T-cell (primary cell): ENCODE results near the gene ACHE. TPM values are rescaled to one million over a fixed set of nuclear protein-coding genes. Genes with fewer than 3 reads are reported as not detected.
A peak's percentile ranks its signal among the peaks of the same experiment; 100 is the strongest.

ENCODE experiments used
- ATAC-seq, 4 experiments: fragments of 200-7000 bp in 3 of 4; fragments of 150-1000 bp in 1 of 4; cut with Tn5 transposase; replicated peaks in 1 of 4; 1 replicate in 3 of 4; 2 replicates in 1 of 4; pipeline ENCODE4 v1.10.0; 2021; ENCODE audit warnings: moderate library complexity in 3 of 4, mild to moderate bottlenecking in 2 of 4, moderate number of reproducible peaks in 1 of 4
- CTCF ChIA-PET, 2 donors: fragments of 300-600 bp; sonication (Branson Sonifier 250); formaldehyde crosslinking; loops; one replicate each; lab custom pipeline; 2022; ENCODE audit warnings: antibody characterized with exemption in 2 of 2; lab: Charles Lee
- POLR2A ChIA-PET, 2 donors: fragments of 300-600 bp; sonication (Branson Sonifier 250); formaldehyde crosslinking; loops; one replicate each; lab custom pipeline; 2022; ENCODE audit warnings: antibody characterized with exemption in 2 of 2; lab: Charles Lee
- DNase-seq, 35 experiments: peaks; one replicate each; pipeline versions ENCODE4 v3.0.0 to v3.0.0-alpha.2; 2013 to 2023
- H3K27ac ChIP-seq: one replicate; pipeline ENCODE4 v1.5.1; 2013; ENCODE audit warnings: low read length
- H3K27me3 ChIP-seq, 2 experiments: replicated peaks in 1 of 2; 1 replicate in 1 of 2; 2 replicates in 1 of 2; pipeline versions ENCODE4 v1.6.1 to v1.7.0; 2013; ENCODE audit warnings: low read length in 1 of 2, mixed read lengths in 1 of 2; ENCODE audit not compliant: control insufficient read depth in 2 of 2, insufficient read depth in 2 of 2; ENCODE audit errors: extremely low read depth in 1 of 2
- H3K36me3 ChIP-seq, 2 donors: 1 replicate in 1 of 2; 2 replicates in 1 of 2; pipeline versions ENCODE4 v1.6.1 to v1.7.0; 2013; ENCODE audit warnings: low read length in 1 of 2; ENCODE audit not compliant: control insufficient read depth in 2 of 2, insufficient read depth in 1 of 2; ENCODE audit errors: extremely low read depth in 1 of 2
- H3K4me1 ChIP-seq, 2 experiments: 1 replicate in 1 of 2; 2 replicates in 1 of 2; pipeline versions ENCODE4 v1.6.1 to v1.7.0; 2013; ENCODE audit warnings: low read length in 2 of 2, mixed read lengths in 1 of 2; ENCODE audit not compliant: insufficient read depth in 2 of 2, control insufficient read depth in 1 of 2; ENCODE audit errors: extremely low read depth in 1 of 2
- H3K4me3 ChIP-seq, 2 donors: 1 replicate in 1 of 2; 2 replicates in 1 of 2; pipeline versions ENCODE4 v1.5.1 to v1.7.0; 2013; ENCODE audit warnings: mild to moderate bottlenecking in 2 of 2, low read length in 1 of 2, moderate library complexity in 1 of 2; ENCODE audit not compliant: control insufficient read depth in 1 of 2; ENCODE audit errors: extremely low read depth in 1 of 2
- H3K9me3 ChIP-seq: 2 replicates; pipeline ENCODE4 v1.7.0; 2013
- H3K27ac Mint-ChIP-seq, 2 donors: one replicate each; pipeline ENCODE4 v1.8.0; 2020 to 2021; ENCODE audit warnings: mild to moderate bottlenecking in 2 of 2, mixed read lengths in 2 of 2
- H3K27me3 Mint-ChIP-seq, 2 donors: one replicate each; pipeline ENCODE4 v1.8.0; 2021 to 2022; ENCODE audit warnings: mixed read lengths in 2 of 2
- H3K36me3 Mint-ChIP-seq: one replicate; pipeline ENCODE4 v1.8.0; 2021; ENCODE audit warnings: mixed read lengths
- H3K4me1 Mint-ChIP-seq, 3 donors: one replicate each; pipeline ENCODE4 v1.8.0; 2020 to 2022; ENCODE audit warnings: mixed read lengths in 3 of 3, mild to moderate bottlenecking in 1 of 3
- H3K4me3 Mint-ChIP-seq, 3 donors: one replicate each; pipeline ENCODE4 v1.8.0; 2020 to 2022; ENCODE audit warnings: mild to moderate bottlenecking in 3 of 3, mixed read lengths in 3 of 3, moderate library complexity in 3 of 3
- H3K9me3 Mint-ChIP-seq, 3 donors: one replicate each; pipeline ENCODE4 v1.8.0; 2020 to 2022; ENCODE audit warnings: mixed read lengths in 3 of 3
- WGBS: methylation state at CpG from one replicate; pipeline ENCODE4 v1.1.5; 2013; ENCODE audit warnings: missing lambda C conversion rate; ENCODE audit not compliant: insufficient coverage; 5-methylcytosine and 5-hydroxymethylcytosine counted together
- total RNA-seq, 35 experiments: library from RNA in 6 of 35; stranded (reverse) in 6 of 35; fragments of 120-200 nt in 1 of 35; gene quantifications; one replicate each; pipeline versions ENCODE4 v1.2.1 to v1.2.4 and lab custom pipeline; 2013 to 2026

ACHE gene
- total RNA-seq, 5 donors from 2014 or later (not counting 1 experiment from before 2014, with no cell fraction given) = 0.13 to 0.84 (median 0.44) TPM

GRCh38 chr7:100882785-100883526 is 12.7 kb downstream of the ACHE start:
- Mint-ChIP-seq H3K36me3 (peaks cover 71% of the 10 kb centered on the region), H3K4me3 (no peak overlapping the region), H3K4me1 (peaks cover 50 to 63% (median 56%) of the 10 kb centered on the region in 3 donors), H3K9me3 (no peaks in the 10 kb centered on the region), H3K27ac (peak overlapping the region in 1 of 2 donors; percentile 31), H3K27me3 (no peaks in the 10 kb centered on the region)
- Histone ChIP-seq H3K36me3 (peaks cover 33 to 80% of the 10 kb centered on the region in 2 donors), H3K4me3 (no peak overlapping the region), H3K9me3 (no peaks in the 10 kb centered on the region), H3K27me3 (no peaks in the 10 kb centered on the region), H3K27ac (no peak overlapping the region), H3K4me1 (peaks cover 7 to 54% of the 10 kb centered on the region in 2 experiments)
- no peak for DNase-seq
- ChIA-PET POLR2A (no interaction called here), CTCF (no interaction called here)
- WGBS = 96% methylated on average over 21 of the region's 24 CpGs
- ATAC-seq = no peak

- ChIA-PET POLR2A (no interaction called here), CTCF (no interaction called here)
- DNase-seq = no peak
- no peaks in the 10 kb centered on the region for H3K9me3 Mint-ChIP-seq
- H3K9me3 ChIP-seq = no peaks in the 10 kb centered on the region
- H3K27ac Mint-ChIP-seq = no peak overlapping the region
- no peak overlapping the region for H3K4me3 Mint-ChIP-seq
- H3K27me3 ChIP-seq = no peaks in the 10 kb centered on the region
- no peak for ATAC-seq
- H3K36me3 ChIP-seq = peaks cover 31 to 81% of the 10 kb centered on the region in 2 donors
- H3K4me1 Mint-ChIP-seq = peaks cover 48 to 61% (median 51%) of the 10 kb centered on the region in 3 donors
- H3K27me3 Mint-ChIP-seq = no peaks in the 10 kb centered on the region
- peaks cover 64% of the 10 kb centered on the region for H3K36me3 Mint-ChIP-seq
- peaks cover 3 to 52% of the 10 kb centered on the region in 2 experiments for H3K4me1 ChIP-seq
- no peak overlapping the region for H3K27ac ChIP-seq
- WGBS = 98% methylated on average over 6 of the region's 9 CpGs
- H3K4me3 ChIP-seq = no peak overlapping the region
Observed at GRCh38 chr7:100882201-100882600, 13.5 kb downstream of the ACHE start.

- Mint-ChIP-seq H3K27me3 (no peaks in the 10 kb centered on the region), H3K9me3 (no peaks in the 10 kb centered on the region), H3K36me3 (peaks cover 59% of the 10 kb centered on the region), H3K27ac (no peak overlapping the region), H3K4me1 (peaks cover 49 to 63% (median 53%) of the 10 kb centered on the region in 3 donors), H3K4me3 (no peak overlapping the region)
- ChIA-PET POLR2A (no interaction called here), CTCF (no interaction called here)
- Histone ChIP-seq H3K9me3 (no peaks in the 10 kb centered on the region), H3K4me3 (no peak overlapping the region), H3K4me1 (peaks cover 6 to 52% of the 10 kb centered on the region in 2 experiments), H3K27me3 (no peaks in the 10 kb centered on the region), H3K27ac (no peak overlapping the region), H3K36me3 (peaks cover 26 to 76% of the 10 kb centered on the region in 2 donors)
- ATAC-seq (no peak), DNase-seq (no peak)
- WGBS = 96% methylated on average over 10 of the region's 20 CpGs
Observed at GRCh38 chr7:100881136-100881535, 14.6 kb downstream of the ACHE start.

- ATAC-seq = no peak
- no peak overlapping the region for H3K4me3 Mint-ChIP-seq
Observed at GRCh38 chr7:100880645-100881044, 15.0 kb downstream of the ACHE start.

GRCh38 chr7:100879685-100880261 is 15.9 kb downstream of the ACHE start:
- Histone ChIP-seq H3K27me3 (no peaks in the 10 kb centered on the region), H3K4me1 (peaks cover 6 to 49% of the 10 kb centered on the region in 2 experiments), H3K27ac (no peak overlapping the region), H3K36me3 (peaks cover 21 to 62% of the 10 kb centered on the region in 2 donors), H3K9me3 (no peaks in the 10 kb centered on the region), H3K4me3 (no peak overlapping the region)
- POLR2A ChIA-PET = no interaction called here
- ATAC-seq (no peak), DNase-seq (no peak)
- H3K4me3 Mint-ChIP-seq = no peak overlapping the region
- peak overlapping the region; percentile 1 to 47 for H3K27ac Mint-ChIP-seq
- H3K9me3 Mint-ChIP-seq = no peaks in the 10 kb centered on the region
- WGBS = 85% methylated on average over 10 of the region's 11 CpGs
- peaks cover 57 to 64% (median 60%) of the 10 kb centered on the region in 3 donors for H3K4me1 Mint-ChIP-seq
- CTCF ChIA-PET = interaction anchor here in 1 of 2 donors (0.6 kb wide), 1 partner anchor 1262 kb away, joined by 4 read pairs; no protein-coding TSS in a partner anchor
- no peaks in the 10 kb centered on the region for H3K27me3 Mint-ChIP-seq
- H3K36me3 Mint-ChIP-seq = peaks cover 54% of the 10 kb centered on the region

More at GRCh38 chr7:100880645-100881044, 15.0 kb downstream of the ACHE start:
- H3K9me3 ChIP-seq = no peaks in the 10 kb centered on the region
- DNase-seq = no peak
- H3K36me3 ChIP-seq = peaks cover 21 to 71% of the 10 kb centered on the region in 2 donors
- H3K27ac Mint-ChIP-seq = no peak overlapping the region
- no peaks in the 10 kb centered on the region for H3K9me3 Mint-ChIP-seq
- WGBS = 88% methylated on average over 7 of the region's 7 CpGs
- peaks cover 52 to 62% (median 58%) of the 10 kb centered on the region in 3 donors for H3K4me1 Mint-ChIP-seq
- ChIA-PET CTCF (no interaction called here), POLR2A (no interaction called here)
- peaks cover 6 to 52% of the 10 kb centered on the region in 2 experiments for H3K4me1 ChIP-seq
- no peaks in the 10 kb centered on the region for H3K27me3 ChIP-seq
- H3K36me3 Mint-ChIP-seq = peaks cover 56% of the 10 kb centered on the region
- H3K4me3 ChIP-seq = no peak overlapping the region
- no peaks in the 10 kb centered on the region for H3K27me3 Mint-ChIP-seq
- no peak overlapping the region for H3K27ac ChIP-seq

GRCh38 chr7:100878685-100879084 is 17.0 kb downstream of the ACHE start:
- ChIA-PET POLR2A (interaction anchor here in 1 of 2 donors (0.6 kb wide), 1 partner anchor 339 kb away, joined by 3 read pairs; the partner anchor contains the start of gene AGFG2), CTCF (interaction anchor here (0.7 to 1.1 kb wide), 2 partner anchors 11 to 363 kb away, joined by 3 read pairs; partner anchors contain the start of gene UFSP1 (in 1 of the 2))
- H3K27ac Mint-ChIP-seq = peak overlapping the region; percentile 31 to 55
- Histone ChIP-seq H3K4me3 (no peak overlapping the region), H3K36me3 (peaks cover 15 to 51% of the 10 kb centered on the region in 2 donors), H3K9me3 (no peaks in the 10 kb centered on the region), H3K27ac (no peak overlapping the region), H3K27me3 (no peaks in the 10 kb centered on the region), H3K4me1 (peaks cover 6 to 51% of the 10 kb centered on the region in 2 experiments)
- no peak for DNase-seq
- ATAC-seq = no peak
- peak overlapping the region in 1 of 3 donors; percentile 40 for H3K4me3 Mint-ChIP-seq
- H3K27me3 Mint-ChIP-seq = no peaks in the 10 kb centered on the region
- H3K36me3 Mint-ChIP-seq = peaks cover 45% of the 10 kb centered on the region
- no peaks in the 10 kb centered on the region for H3K9me3 Mint-ChIP-seq
- H3K4me1 Mint-ChIP-seq = peaks cover 63 to 67% (median 66%) of the 10 kb centered on the region in 3 donors
- 62% methylated on average over 2 of the region's 6 CpGs for WGBS
